Inflammatory macrophage (primary cell): Measurements from ENCODE around the gene RXRG.
A peak's percentile ranks its signal among the peaks of the same experiment; 100 is the strongest.
"Not testable (repeated sequence)": the region's sequence is repeated elsewhere in the genome, so short reads cannot be mapped to it uniquely, and the experiment has no call there.

Experiments used
- DNase-seq, 2 donors: peaks; one replicate each; pipeline ENCODE4 v3.0.0-alpha.2; 2020 to 2022
- total RNA-seq, 18 experiments: gene quantifications; one replicate each; lab custom pipeline; 2026; ENCODE audit warnings: mixed read lengths in 6 of 18, inconsistent platforms in 2 of 18; lab: John Stamatoyannopoulos, UW

RXRG gene
- 0 to 0.07 (median 0) reads per million in 18 experiments for total RNA-seq

GRCh38 chr1:165444897-165445370, at the start of gene RXRG:
Gene RXRG (minus strand): TSS chr1:165445126. CDS start chr1:165444893, 233 bp downstream.
- no peak for DNase-seq

DNA sequence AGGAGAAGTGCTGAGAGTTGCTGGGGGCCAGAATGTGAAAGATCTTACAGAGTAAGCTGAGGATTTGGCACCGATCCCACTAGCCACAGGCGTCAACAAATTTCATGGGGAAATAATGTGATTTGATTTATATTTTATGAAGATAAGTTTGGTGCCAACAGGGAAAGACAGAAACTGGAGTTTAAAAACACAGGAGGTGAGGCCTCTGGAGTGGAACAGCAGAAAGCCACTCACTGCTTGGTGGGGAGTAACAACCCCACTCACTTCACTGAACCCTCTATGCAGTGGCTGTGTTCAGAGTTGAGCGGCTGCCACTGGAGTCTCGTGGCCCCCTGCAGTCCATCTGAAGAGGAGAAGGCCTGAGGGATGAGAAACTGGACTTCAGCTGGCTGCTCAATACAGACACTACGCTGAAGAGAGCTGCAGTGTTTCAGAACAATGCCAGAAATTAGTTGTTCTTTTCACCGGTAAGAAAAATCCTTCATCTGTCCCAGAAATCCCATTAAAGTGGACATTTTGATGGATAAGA, 48.0 kb upstream of the RXRG start:
- no peak for DNase-seq

- no peak for DNase-seq
Observed at GRCh38 chr1:165490175-165490574, 45.2 kb upstream of the RXRG start.

GRCh38 chr1:165487921-165488320, 43.0 kb upstream of the RXRG start:
- DNase-seq, result no peak

GRCh38 chr1:165486663-165487062, 41.7 kb upstream of the RXRG start:
- no peak for DNase-seq

- no peak for DNase-seq
Observed at GRCh38 chr1:165485716-165486115, 40.8 kb upstream of the RXRG start.

GRCh38 chr1:165484532-165484931, 39.6 kb upstream of the RXRG start:
- no peak for DNase-seq

GRCh38 chr1:165483412-165483811, 38.5 kb upstream of the RXRG start:
- DNase-seq, result no peak

DNA sequence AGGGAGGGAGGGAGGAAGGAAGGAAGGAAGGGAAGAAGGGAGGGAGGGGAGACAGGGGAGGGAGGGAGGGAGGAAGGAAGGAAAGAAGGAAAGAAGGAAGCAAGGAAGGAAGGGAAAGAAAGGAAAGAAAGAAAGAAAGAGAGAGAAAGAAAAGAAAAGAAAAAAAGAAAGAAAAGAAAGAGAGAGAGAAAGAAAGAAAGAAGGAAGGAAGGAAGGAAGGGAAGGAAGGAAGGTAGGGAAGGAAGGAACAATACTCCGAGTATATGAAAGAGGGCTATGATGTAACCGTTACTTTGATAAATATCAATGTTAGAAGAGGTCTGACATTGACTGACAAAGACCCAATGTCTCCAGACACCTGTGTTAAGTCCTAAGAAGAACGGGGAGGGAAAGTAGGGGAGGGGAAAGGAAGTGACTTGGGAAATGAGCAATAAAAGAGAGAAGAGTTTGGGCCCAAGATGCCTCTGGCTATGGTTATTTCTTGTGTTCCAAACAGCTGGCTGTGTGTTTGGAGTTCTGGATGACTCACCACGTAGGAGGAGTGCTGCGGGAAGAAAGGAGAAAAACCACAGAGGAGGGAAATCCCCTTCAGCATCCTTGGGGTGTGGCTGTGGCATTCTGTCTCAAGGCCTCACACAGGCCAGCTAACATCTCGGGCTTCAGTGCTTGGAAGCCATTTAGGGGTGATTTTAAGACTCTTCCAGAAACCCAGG, 37.0 kb upstream of the RXRG start:
- peak; percentile 46 to 66 for DNase-seq

GRCh38 chr1:165476776-165477175, 31.9 kb upstream of the RXRG start:
- DNase-seq, result no peak

- no peak for DNase-seq
Observed at GRCh38 chr1:165474196-165474595, 29.3 kb upstream of the RXRG start.

- no peak for DNase-seq
Observed at GRCh38 chr1:165473081-165473480, 28.2 kb upstream of the RXRG start.

DNA sequence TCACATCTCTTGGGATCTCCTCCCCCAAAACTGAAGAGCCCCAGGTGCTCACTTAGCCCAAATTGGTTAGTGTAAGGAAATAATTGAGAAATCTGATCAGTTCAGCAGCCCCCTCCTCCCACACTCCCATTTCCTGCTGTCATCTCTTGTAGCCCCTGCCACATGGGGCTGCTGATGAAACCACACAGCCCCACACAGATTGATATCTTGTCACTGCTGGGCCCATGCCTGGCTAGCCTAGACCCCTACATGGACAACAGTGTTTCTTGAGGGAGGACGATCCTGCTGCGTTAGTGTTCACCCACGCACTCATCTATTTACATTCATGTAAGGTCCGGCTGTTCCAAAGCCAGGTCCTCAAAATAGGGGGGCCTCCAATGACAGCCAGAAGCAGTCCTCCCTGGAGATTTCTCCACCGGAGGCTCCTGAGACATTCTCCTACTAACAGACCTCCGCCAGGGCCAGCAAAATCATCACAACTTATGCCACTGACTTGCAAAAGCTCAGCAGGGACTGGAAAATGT, 23.9 kb upstream of the RXRG start:
- no peak for DNase-seq

- DNase-seq, result no peak
Observed at GRCh38 chr1:165468253-165468652, 23.3 kb upstream of the RXRG start.

DNA sequence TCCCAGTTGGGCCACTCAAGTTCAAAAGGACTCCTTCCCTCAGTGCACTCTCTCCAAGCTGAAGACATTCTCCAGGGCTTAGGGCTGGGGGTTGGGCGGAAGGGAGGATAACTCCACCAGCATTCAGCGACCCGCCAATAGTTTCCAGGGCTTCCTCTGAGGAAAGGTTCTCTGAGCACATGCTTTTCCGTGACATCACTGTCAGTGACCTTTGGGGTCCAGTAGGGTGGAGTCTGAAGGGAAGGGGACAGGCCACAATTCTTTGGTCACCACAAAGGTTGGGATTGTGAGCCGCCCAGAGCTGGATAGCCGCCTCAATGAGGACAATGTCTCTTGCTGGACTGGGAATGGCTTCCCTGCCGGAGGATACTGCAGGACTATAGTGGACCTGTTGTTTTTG, 22.8 kb upstream of the RXRG start:
- no peak for DNase-seq

GRCh38 chr1:165463978-165464377, 19.1 kb upstream of the RXRG start:
- DNase-seq, result no peak

DNA sequence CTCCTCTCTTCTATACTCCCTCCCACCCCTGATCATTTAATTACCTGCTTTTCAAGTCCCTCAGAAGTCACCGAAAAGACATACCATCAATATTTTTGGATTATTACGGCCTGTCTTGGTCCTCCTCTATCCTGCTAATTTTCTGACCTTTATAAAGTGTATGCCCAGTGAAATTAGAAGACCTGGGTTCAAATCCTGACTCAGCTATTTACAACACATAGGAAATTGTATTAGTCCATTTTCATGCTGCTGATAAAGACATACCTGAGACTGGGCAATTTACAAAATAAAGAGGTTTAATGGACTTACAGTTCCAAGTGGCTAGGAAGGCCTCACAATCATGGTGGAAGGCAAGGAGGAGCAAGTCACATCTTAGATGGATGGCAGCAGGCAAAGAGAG, 14.8 kb upstream of the RXRG start:
- not testable (repeated sequence) for DNase-seq

DNA sequence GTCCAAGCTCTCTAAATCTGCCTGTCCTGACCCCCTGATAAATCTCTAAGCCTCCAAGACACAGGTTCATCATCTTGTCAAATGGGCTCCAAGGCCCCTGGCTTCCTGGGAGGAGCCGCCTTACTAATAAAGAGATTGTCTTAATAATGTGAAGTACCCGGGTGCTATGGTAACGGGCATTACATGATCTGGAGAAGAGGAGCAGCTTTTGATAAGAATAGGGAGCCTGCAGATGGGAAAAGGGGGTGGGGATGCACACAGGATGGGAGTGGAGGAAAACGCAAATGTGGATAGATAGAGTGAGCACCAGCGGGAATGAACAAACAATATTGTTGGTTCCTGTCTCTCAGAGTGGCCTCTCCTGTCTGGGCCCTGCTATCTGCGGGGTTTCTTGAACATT, 11.9 kb upstream of the RXRG start:
- no peak for DNase-seq

DNA sequence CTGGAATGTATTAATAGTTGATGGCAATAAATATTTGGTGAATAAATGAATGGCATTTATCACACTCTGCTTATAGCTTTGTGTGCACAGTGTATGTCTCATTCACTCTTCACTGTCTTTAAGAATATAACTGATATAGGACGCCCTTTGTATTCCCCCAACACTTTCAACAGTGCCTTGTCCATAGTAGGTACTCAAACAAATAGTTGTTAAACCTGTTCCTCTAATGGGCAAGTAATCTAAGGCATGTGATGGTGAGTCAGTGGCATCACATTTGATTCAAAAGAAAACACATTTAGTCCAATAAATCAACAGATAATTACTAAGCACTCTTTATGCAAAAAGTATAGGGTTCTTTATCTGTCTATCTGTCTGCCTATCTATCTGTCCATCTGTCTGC, 11.2 kb upstream of the RXRG start:
- no peak for DNase-seq

DNA sequence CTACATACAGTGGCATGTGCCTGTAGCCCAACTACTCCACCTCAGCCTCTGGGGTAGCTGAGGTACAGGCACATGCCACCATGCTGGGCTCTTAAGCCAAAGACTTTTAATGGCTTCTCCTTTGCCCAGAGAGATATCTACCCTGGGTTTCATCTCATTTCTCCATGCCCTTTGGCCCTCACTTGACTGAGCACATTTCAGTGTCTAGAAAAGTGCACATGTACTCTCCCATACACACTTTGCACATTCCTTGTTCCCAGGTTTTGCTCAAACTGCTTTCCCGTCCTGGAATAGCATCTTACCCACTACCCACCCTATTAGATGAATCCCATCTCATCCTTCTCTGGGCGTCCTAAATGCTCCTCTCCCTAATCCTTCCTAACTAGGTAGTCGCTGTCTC, 10.2 kb upstream of the RXRG start:
- no peak for DNase-seq

DNA sequence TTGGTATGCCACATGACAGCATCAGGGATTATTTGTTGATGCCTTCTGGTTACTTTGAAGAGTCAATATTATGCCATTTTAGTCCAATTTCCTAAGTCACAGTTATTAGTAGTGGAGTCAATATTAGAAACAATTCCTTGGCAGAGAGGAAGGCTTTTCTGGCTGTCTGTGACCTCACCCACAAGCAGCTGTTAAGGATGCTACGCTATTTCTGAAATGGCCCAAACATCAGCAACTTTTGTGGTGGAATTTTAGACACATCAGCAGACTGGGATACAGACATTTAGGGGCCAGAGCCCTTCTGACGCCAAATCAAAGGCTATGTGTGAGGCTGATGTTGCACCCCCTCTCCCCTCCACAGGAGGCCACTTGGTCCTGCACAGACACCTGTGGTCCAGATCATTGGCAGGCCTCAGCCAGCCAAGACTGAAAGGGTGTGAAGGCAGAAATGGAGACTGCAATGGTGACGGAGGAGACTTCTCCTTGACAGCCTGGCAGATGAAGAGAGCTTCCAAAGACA, 9.2 kb upstream of the RXRG start:
- no peak for DNase-seq

GRCh38 chr1:165452336-165453130, 7.6 kb upstream of the RXRG start:
- DNase-seq, result no peak

DNA sequence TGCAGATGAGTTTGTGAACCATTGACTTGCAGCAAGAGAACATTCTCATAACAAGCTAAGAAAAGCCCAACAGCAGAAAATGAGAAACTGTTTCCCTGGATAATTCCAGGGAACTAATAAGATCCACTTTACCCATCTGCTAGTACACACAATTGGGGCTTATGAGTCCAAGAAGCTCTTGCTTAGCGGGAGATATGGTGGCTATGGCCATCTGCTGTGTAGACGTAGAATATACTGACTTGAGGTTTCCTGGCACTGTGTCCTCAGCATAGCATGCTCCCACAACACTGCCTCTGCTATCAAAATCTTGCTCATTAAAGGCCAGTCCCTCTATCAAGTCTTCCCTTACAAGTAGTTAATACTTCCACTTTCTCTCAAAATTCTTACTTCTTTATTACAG, 6.8 kb upstream of the RXRG start:
- no peak for DNase-seq
